NCI-H187 treated with DMSO at 0.1 percent for 48 hours (cell line): ENCODE data around the gene SLC22A16.
A peak's percentile ranks its signal among the peaks of the same experiment; 100 is the strongest.
"Not testable (repeated sequence)": the region's sequence is repeated elsewhere in the genome, so short reads cannot be mapped to it uniquely, and the experiment has no call there.

ENCODE experiments used
- DNase-seq: peaks from one replicate; lab custom pipeline; 2025; lab: John Stamatoyannopoulos, UW

Gene SLC22A16, protein sequence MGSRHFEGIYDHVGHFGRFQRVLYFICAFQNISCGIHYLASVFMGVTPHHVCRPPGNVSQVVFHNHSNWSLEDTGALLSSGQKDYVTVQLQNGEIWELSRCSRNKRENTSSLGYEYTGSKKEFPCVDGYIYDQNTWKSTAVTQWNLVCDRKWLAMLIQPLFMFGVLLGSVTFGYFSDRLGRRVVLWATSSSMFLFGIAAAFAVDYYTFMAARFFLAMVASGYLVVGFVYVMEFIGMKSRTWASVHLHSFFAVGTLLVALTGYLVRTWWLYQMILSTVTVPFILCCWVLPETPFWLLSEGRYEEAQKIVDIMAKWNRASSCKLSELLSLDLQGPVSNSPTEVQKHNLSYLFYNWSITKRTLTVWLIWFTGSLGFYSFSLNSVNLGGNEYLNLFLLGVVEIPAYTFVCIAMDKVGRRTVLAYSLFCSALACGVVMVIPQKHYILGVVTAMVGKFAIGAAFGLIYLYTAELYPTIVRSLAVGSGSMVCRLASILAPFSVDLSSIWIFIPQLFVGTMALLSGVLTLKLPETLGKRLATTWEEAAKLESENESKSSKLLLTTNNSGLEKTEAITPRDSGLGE

DNA sequence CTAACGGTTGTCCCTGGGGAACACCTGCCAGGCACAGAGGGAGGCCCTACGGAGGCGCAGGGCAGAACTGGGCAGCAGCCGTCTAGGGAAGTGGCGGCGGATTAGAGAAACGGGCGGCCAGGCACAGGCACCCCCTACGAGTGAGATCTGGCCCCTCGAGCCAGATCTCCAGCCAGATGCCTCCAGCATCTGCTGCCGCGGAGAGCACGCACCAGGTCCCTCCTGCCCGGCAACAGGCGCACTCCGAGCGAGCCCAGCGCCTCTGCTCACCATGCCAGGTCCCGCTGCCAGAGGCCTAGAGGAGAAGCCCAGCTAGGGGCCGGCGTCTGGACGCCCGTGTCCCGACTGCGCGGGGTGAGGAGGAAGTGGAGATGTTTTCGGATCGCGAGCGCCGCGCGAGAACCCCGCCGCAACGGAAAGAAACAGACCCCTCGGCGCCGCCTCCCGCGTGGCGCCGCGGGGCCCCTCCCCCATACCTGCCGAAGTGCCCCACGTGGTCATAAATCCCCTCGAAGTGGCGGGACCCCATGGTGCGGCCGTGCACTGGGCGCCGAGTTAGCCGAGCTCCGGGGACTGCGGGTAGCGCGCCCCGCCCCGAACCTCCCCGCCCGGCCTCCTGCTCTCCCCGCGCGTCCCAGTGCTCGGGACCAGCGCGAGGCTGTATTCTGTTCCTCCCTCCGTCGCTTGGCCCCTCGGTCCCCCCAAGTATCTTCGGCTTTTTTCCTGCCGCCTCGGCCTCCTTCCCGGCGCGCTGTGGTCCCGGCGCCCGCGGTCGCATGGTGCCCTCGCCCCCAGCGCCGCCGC lies at the start of gene SLC22A16:
SLC22A16 (minus strand) TSS at position 568 of the 804 bp plus-strand sequence; CDS start at position 529, 39 bp downstream.
- no peak for DNase-seq

DNA sequence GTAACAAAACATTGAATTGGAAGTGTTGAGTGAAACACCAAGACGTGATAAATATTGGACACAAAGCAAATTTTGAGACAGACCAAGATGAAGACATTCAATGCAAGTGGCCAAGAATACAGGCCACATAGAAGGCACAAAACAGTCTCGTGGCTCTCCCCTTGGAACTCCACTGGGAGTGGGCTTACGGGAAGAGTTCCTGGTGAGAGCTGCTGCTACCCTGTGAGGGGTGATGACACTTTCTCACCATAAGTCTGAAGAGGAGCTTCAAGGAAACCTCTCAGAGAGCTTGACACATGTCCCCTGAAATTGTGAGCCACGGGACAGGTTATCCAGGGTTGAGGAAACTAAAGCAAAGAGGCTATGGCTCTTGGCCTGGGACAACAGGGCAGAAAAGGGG lies 48.6 kb upstream of the SLC22A16 start:
- DNase-seq = no peak

DNA sequence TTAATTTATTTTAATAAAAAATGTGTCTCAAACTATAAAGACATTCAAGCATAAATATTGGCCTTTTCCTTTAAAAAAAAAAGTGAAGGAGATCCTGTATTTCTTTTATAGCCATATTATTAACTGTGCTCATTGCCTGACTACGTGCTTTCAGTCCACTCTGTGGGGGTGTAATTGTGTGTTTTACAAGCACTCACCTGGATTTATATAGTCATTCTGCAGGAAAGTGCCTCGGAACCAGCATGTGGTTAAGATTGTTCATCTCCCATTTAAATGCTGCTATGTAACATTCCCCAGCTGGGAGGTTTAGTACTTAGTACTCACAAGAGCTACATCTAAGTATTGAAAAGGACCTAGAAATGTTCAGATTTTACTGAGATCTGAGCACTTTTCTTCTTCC lies 47.9 kb upstream of the SLC22A16 start:
- DNase-seq = peak; percentile 15

DNA sequence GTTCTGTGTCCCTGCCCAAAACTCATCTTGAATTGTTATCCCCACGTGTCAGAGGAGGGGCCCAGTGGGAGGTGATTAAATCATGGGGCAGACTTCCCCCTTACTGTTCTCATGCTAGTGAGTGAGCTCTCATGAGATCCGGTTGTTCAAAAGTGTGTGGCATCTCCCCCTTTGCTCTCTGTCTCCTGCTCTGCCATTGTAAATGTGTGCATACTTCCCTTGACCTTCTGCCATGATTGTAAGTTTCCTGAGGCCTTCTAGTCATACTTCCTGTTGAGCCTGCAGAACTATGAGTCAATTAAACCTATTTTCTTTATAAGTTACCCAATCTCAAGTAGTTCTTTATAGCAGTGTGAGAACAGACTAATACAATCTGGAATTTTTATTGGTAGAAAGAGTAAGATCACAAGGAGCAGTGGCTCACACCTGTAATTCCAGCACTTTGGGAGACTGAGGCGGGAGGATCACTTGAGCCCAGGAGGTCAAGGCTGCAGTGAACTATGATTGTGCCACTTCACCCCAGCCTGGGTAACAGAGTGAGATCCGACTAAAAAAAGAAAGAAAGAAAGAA lies 47.1 kb upstream of the SLC22A16 start:
- no peak for DNase-seq

DNA sequence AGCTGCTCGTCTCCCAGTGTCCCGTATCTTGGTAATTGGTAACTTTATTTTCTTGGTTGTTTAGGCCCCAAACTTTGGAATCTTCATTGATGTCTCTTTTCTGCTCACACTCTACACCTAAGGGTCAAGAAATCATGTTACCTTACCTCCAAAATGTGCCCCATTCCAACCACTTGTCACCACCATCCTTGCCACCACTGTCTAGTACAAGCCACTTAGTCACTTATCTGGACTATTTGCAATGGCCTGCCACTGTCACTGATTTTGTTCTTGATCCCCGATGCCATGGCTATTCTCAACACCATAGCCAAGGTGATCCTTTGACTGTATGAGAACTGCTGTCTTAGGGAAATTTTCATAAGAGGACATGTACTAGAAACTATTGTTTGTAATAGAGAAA lies 46.0 kb upstream of the SLC22A16 start:
- DNase-seq = no peak

DNA sequence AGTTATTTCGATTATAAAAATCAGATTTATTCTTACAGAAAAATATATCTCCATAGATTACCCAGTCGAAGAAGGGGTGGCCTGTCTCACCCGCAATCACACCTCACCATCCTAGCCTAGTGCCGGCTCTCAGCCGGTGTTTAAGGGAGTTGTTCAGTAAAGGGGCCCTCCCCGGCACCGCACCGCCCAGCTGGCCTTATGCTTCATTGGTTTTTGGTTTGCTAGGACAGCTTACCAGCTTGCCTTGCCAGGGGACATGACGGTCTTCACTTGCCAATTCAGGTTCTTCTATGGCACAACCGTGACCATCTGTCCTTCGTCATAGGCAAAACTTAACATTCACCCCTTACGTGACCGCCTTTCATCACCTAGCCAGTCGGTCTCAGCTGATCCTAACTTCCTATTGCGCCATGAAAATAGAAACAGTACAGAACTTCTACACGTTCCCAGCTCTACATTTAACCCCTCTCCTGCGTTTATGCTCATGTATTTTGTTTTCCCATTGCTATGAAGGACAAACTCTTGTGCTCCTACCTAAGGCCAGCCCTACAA lies 44.7 kb upstream of the SLC22A16 start:
- no peak for DNase-seq

DNA sequence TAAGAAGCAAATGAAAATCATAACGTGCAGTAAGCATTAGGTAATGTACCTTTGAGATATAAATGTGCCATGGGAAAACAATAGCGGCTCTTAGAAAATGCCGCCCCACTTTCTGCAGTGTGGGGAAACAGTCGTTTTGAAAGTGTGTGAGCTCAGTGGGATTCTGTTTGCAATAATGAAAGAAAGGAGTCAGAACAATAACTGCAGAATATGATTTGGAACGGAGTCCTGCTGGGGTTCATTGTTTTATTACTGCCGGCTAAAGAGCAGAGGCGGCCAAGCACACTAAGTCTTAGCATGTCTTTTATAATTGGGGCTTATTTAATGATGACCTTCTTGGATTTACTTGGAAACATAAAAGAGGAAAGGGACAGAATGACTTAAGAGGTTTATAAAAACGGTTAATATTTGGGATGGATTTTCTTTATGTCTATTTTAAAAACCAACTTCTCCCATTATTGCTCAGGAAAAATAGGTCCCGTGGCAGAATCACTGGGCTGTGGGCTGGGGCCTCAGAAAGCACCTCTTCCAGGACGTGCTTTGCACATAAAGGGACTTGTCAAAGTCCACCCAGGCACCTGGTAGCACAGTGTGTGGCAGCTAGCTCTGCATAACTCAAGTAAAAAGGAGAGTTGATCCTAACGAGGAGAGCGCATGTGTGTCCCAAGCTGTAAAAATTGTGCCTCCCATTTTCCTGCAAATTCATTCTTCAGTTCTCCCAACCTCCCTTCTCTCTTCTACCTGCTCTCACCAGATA lies 44.0 kb upstream of the SLC22A16 start:
- DNase-seq = no peak

DNA sequence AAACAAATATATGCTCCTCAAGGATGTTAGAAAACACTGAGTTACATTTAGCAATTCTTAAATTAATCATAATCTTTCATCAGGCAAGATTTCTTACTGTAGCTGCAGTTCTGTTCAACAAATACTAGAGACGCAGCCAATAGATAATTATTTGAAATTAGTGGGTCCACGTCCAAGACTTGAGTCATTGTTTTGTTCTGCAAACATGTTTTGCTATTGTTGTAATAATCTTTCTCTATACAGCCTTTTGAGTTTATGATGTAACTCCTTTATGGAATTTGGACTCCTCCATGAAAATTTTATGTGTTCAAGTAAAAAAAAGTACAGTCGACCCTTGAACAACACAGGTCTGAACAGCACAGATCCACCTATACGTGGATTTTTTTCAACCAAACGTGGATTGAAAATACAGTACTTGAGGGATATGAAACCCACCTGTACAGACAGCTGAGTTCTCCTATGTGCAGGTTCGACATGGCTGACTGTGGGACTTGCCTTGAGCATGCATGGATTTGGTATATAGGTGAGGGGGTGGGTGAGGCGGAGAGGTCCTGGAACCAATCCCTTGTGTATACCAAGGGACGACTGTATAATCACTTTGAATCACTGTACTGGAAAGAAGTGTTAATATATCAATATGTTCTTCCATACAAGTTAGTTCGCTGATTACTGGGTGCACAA lies 41.3 kb upstream of the SLC22A16 start:
- no peak for DNase-seq

DNA sequence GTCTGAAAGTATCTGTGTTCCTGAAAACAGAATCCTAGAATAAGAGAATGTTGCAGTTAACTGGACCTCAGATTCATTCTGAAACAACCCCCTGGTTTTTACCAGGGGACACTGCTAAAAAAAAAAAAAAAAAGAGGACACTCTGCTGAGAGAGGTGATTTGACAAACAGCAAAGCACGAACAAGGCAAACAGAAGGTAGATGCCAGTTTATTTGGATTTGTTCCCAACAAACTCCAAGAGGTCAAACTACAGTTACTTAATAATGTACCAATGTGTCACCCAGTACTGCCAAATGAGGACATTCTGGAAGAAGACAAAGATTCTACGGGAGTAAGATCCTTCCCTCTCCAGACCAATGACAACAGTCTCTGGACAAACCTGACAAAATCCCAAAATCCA lies 40.6 kb upstream of the SLC22A16 start:
- DNase-seq = no peak

DNA sequence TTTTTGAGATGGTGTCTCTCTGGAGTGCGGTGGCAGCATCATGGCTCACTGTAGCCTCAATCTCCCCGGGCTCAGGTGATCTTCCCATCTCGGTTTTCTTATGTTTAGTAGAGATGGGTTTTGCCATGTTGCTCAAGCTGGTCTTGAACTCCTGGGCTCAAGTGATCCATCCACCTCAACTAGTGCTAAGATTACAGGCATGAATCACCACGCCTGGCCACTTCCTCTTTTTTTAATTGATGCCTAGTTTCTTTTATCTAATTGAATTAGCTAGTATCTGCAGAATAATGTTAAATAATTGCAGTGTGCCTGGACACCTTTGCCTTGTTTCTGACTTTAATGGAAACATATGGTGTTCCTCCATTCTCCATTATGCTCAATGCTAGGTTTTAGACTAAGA lies 38.4 kb upstream of the SLC22A16 start:
- DNase-seq = no peak

DNA sequence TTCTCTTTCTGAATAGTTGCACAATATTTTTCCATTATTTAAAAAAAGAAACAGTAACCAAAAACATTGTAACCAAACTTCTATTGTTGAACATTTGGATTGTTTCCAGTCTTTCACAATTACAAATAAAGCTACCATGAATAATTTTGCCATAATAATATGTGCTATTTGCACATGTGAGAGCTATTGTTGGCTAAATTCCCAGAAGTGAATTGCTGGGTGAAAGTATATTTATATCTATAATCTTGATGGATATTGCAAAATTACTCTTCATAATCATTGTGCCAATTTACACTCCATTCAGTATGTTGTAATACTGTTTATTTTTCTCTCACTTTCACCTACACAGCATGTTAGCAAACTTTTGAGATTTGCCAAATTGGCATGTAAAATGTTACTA lies 36.6 kb upstream of the SLC22A16 start:
- DNase-seq = no peak

DNA sequence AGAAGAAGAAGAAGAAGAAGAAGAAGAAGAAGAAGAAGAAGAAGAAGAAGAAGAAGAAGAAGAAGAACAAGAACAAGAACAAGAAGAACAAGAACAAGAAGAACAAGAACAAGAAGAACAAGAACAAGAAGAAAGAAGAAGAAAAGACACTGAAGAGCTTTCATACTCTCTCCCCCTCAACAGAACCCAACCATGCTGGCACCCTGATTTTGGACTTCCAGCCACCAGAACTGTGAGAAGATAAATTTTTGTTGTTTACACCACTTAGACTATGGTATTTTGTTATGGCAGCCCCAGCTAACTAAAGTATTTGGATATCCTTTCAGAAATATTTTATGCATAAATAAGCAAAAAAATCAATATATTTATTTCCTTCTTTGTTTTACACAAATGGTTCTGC lies 36.1 kb upstream of the SLC22A16 start:
- not testable (repeated sequence) for DNase-seq

DNA sequence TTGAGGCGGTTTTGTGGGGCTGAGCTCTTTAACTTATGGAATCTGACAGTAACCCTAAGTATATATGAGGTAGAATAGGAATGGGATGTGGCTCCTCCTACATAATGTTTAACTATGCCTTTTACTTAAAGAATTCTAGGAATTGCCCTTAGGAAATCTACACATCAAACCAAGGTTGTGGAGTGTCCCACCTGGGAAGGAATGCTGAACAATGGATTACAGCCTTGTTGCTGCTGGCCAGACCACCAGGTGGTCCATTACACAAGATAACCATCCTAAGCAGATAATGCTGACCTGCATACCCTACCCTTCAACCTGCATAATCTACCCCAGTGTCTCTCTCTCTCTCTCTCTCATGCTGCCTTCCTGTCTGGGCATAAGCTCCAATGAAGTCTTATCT lies 35.0 kb upstream of the SLC22A16 start:
- no peak for DNase-seq

DNA sequence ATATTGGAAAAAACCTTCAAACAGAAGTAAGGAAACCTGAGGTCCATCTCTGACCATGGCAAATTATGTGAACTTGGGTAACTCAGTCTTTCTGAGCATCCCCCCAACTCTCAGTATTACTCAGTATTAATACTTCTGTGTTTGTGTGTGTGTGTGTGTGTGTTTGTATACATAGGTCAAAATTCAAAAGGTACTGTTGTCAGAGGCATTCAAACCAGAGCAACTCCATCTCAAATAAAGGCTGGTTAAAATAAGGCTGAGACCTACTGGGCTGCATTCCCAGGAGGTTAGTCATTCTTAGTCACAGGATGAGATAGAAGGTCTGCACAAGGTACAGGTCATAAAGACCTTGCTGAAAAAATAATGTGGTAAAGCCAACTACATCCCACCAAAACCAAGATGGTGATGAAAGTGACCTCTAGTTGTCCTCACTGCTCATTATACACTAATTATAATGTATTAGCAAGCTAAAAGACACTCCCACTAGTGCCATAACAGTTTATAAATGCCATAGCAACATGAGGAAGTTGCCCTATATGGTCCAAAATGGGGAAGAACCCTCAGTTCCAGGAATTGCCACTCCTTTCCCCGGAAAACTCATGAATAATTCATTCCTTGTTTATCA lies 33.3 kb upstream of the SLC22A16 start:
- no peak for DNase-seq

DNA sequence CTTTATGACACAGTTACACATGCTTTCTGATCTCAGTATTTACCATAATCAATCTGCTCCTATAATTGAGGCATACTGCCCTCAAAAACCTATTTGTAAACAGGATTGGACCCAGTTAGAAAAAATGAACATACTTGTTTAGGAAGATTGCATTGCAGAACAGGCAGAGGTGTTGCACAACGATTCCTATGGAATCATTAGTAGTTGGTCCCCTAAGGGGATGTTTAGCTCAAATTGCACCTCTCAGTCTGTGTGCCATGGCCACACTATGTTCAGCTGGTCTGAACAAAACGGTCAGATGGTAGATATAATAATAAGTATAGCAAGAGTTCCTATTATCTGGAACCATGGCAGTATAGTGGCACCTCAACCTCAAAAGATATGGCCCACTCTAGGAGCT lies 28.5 kb upstream of the SLC22A16 start:
- DNase-seq = not testable (repeated sequence)

DNA sequence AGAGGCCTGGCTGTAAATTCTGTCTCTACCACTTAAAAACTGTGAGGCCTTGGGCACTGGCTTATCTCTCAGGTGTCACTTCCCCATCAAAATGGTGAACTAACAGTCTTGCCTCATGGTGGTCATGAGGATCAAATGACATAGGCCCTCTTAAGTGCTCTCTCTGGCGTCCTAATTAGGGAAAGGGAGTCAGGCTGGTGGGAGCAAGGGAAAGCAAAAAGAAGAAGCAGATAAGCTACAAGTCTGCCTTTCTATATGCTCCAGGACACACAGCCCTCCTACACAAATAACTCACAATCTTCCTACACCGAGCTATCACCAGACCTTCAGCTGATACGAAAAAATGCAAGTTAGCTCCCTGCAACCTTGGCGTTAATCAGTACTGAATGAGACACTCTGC lies 19.5 kb upstream of the SLC22A16 start:
- no peak for DNase-seq

DNA sequence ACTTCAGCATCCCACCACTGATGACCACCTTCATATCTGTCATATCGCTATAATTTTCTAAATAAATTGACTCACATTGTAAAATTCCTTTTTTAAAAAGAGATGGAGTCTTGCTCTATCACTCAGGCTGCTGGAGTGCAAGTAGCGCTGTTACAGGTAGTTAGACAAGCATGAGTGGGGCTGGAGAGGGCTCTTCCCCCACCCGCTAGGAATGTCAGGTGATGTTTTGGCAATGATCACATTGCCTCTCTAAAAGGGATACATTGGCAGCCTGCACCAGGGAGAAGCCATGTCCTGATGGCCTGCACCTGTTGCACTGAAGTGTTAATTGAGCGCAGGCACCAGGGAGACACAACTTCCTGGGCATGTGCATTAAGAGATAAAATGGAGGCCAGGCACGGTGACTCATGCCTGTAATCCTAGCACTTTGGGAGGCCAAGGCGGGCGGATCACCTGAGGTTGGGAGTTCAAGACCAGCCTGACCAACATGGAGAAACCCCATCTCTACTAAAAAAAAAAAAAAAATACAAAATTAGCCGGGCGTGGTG lies 16.9 kb upstream of the SLC22A16 start:
- DNase-seq = peak; percentile 67

DNA sequence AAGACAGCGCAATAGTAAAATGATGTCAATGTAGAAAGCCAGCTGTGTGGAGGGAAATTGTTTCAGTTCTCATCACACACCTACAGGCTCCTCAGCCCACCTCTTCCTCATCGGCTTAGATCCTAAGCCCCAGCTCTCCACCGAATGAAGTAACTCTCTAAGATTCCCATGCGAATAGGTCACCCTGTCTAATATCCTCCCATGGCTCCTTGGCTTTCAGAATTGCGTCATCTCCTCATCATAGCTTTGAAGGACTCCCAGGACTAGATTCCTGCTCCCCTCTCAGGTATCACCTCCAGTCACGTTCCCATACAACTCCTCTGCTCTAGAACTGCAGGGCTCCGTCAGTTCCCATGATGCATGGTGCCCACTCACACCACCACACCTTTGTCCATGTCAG lies 16.2 kb upstream of the SLC22A16 start:
- DNase-seq = no peak

DNA sequence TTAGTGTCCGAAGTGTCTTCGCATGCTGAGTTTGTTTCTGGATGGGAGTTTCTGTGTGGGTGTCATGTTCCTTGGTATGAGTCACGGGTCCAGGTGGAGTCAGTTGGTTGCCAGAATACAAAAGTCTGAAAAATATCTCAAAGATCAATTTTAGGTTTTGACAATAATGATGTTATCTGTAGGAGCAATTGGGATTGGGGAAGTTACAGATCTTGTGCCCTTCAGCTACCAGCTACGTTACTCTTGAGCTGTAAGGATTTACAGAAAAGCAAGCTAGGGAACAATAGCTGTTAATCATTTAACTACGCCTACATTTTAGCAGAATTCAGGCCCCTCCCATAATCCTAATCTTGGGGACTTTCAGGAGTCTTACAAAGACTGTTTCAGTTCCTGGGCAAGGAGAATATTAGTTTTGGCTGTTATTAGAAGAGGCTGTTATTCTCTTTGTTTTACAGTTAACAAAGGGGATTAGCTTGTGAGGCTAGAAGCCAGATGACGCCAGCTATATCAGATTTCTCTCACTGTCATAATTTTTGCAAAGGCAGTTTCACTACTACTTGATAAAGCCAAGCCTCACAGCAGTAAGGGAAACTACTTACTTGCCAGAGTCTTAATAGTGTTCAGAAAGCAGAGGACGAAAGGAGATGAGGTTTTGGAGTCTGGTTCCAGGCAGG lies 15.4 kb upstream of the SLC22A16 start:
- DNase-seq = no peak

DNA sequence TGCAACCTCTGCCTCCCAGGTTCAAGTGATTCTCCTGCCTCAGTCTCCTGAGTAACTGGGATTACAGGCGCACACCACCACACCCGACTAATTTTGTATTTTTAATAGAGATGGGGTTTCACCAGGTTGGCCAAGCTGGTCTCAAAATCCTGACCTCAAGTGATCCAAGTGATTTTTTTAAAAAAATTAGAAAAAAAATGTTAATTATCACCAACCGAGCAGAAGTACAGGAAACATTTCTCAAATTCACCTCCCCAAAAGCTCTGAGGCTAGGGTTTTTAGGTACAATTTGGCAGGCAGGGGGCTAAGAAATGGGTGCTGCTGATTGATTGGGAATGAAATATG lies 14.9 kb upstream of the SLC22A16 start:
- no peak for DNase-seq
